GM12892 (cell line): ENCODE measurements around the gene SOX13. TPM values are rescaled to one million over a fixed set of nuclear protein-coding genes. Genes with fewer than 3 reads are reported as not detected.

Experiments
- DNase-seq: peaks from one replicate; pipeline ENCODE4 v3.0.0; 2011; ENCODE audit not compliant: insufficient read length
- FAIRE-seq: peaks from 2 replicates; lab custom pipeline; 2011; peaks lifted over from hg19 to GRCh38; lab: Jason Lieb, UNC
- POLR2A ChIP-seq: IDR thresholded peaks from 2 replicates; pipeline ENCODE4 v1.6.1; 2011; ENCODE audit warnings: low read depth, low read length, control low read depth
- POLR2AphosphoS5 ChIP-seq: IDR thresholded peaks from 2 replicates; pipeline ENCODE4 v1.6.1; 2011; ENCODE audit warnings: low read depth, low read length, control low read depth
- TAF1 ChIP-seq: IDR thresholded peaks from 2 replicates; pipeline ENCODE4 v1.6.1; 2011; ENCODE audit warnings: low read depth, mild to moderate bottlenecking, control low read depth, low read length, borderline replicate concordance
- polyA plus RNA-seq: library from polyadenylated mRNA; unstranded; fragments of >200 nt; gene quantifications from one replicate; pipeline ENCODE4 v1.2.1, GENCODE V29; 2012; ENCODE audit warnings: missing spikeins, inconsistent platforms; ENCODE audit not compliant: missing spikeins

The SOX13 gene
- not detected for polyA plus RNA-seq

- FAIRE-seq: no peak
- no peak for TF ChIP-seq TAF1
- DNase-seq: no peak
Measured at GRCh38 chr1:204072931-204073836, at the start of gene SOX13. SOX13 (plus strand) TSS chr1:204073115; CDS start chr1:204112916, 39,801 bp downstream.

- no peak for DNase-seq
- TF ChIP-seq TAF1: no peak
- TF ChIP-seq POLR2A: no peak
- no peak for TF ChIP-seq POLR2AphosphoS5
- no peak for FAIRE-seq
Measured at GRCh38 chr1:204025917-204026707, 46.8 kb upstream of the SOX13 start.

- TF ChIP-seq POLR2AphosphoS5 (no peak), POLR2A (no peak), TAF1 (no peak)
- DNase-seq (no peak), FAIRE-seq (no peak)
Measured at GRCh38 chr1:204027446-204027845, 45.5 kb upstream of the SOX13 start.

GRCh38 chr1:204029016-204029415, 43.9 kb upstream of the SOX13 start:
- DNase-seq (no peak), FAIRE-seq (no peak)
- TF ChIP-seq TAF1 (no peak), POLR2A (no peak), POLR2AphosphoS5 (no peak)

- no peak for DNase-seq
- TF ChIP-seq POLR2AphosphoS5: no peak
- FAIRE-seq: no peak
Measured at GRCh38 chr1:204031098-204031710, 41.7 kb upstream of the SOX13 start.

GRCh38 chr1:204032642-204033235, 40.2 kb upstream of the SOX13 start:
- TF ChIP-seq TAF1 (no peak), POLR2A (no peak), POLR2AphosphoS5 (no peak)
- no peak for FAIRE-seq
- no peak for DNase-seq

- no peak for TF ChIP-seq TAF1
- no peak for TF ChIP-seq POLR2AphosphoS5
- no peak for TF ChIP-seq POLR2A
- DNase-seq (no peak), FAIRE-seq (no peak)
Measured at GRCh38 chr1:204033306-204033705, 39.6 kb upstream of the SOX13 start.

GRCh38 chr1:204036882-204037655, 35.8 kb upstream of the SOX13 start:
- TF ChIP-seq POLR2A (no peak), POLR2AphosphoS5 (no peak), TAF1 (no peak)
- no peak for DNase-seq
- no peak for FAIRE-seq

GRCh38 chr1:204041232-204041767, 31.6 kb upstream of the SOX13 start:
- no peak for DNase-seq
- no peak for TF ChIP-seq POLR2AphosphoS5
- TF ChIP-seq POLR2A: no peak
- no peak for TF ChIP-seq TAF1
- no peak for FAIRE-seq

- FAIRE-seq: no peak
- no peak for TF ChIP-seq POLR2A
- no peak for TF ChIP-seq TAF1
- TF ChIP-seq POLR2AphosphoS5: no peak
Measured at GRCh38 chr1:204041803-204042505, 31.0 kb upstream of the SOX13 start.

More at GRCh38 chr1:204041803-204042505, 31.0 kb upstream of the SOX13 start:
- DNase-seq: no peak
